PC-3 (cell line): ENCODE results near the gene CEP95. TPM values are rescaled to one million over a fixed set of nuclear protein-coding genes. Genes with fewer than 3 reads are reported as not detected.

Source experiments
- ATAC-seq: fragments of 200-7000 bp; cut with Tn5 transposase; 2 replicates; pipeline ENCODE4 v1.9.1; 2020; ENCODE audit warnings: mild to moderate bottlenecking, moderate library complexity
- BruUV-seq: library from RNA; stranded (reverse); fragments of 400-500 nt; replicated peaks from 2 replicates; lab custom pipeline; 2021; lab: Mats Ljungman, UMichigan
- CTCF ChIA-PET: fragments of 300-600 bp; sonication (Branson Sonifier 250); formaldehyde crosslinking; loops from one replicate; lab custom pipeline; 2022; ENCODE audit warnings: antibody characterized with exemption; lab: Charles Lee
- POLR2A ChIA-PET: fragments of 300-600 bp; sonication (Branson Sonifier 250); formaldehyde crosslinking; loops from one replicate; lab custom pipeline; 2022; ENCODE audit warnings: antibody characterized with exemption; ENCODE audit not compliant: unreplicated experiment; lab: Charles Lee
- DNase-seq: peaks from one replicate; pipeline ENCODE4 v3.0.0-alpha.2; 2015
- H2AFZ ChIP-seq: fragments of 300-600 bp; sonication (generic); 2 replicates; pipeline ENCODE4 v1.6.0; 2016; ENCODE audit warnings: antibody characterized with exemption, low read length
- H3F3A ChIP-seq: fragments of 300-600 bp; sonication (generic); one replicate; pipeline ENCODE4 v1.6.0; 2017; ENCODE audit warnings: antibody characterized with exemption, low read length, control low read depth, mild to moderate bottlenecking; ENCODE audit not compliant: unreplicated experiment
- H3K27ac ChIP-seq: fragments of 300-600 bp; sonication (generic); 2 replicates; pipeline ENCODE4 v1.5.1; 2016; ENCODE audit warnings: mild to moderate bottlenecking, low read length
- H3K27me3 ChIP-seq: fragments of 300-600 bp; sonication (generic); 2 replicates; pipeline ENCODE4 v1.6.1; 2016; ENCODE audit warnings: low read length, mixed read lengths
- H3K36me3 ChIP-seq: fragments of 300-600 bp; sonication (generic); 2 replicates; pipeline ENCODE4 v1.6.1; 2016; ENCODE audit warnings: low read depth, mixed run types, low read length, mixed read lengths
- H3K4me1 ChIP-seq: fragments of 300-600 bp; sonication (generic); 2 replicates; pipeline ENCODE4 v1.5.1; 2016; ENCODE audit warnings: low read length; ENCODE audit not compliant: insufficient read depth
- H3K4me2 ChIP-seq: fragments of 300-600 bp; sonication (generic); 2 replicates; pipeline ENCODE4 v1.6.0; 2016; ENCODE audit warnings: low read length
- H3K4me3 ChIP-seq: fragments of 300-600 bp; sonication (generic); 2 replicates; pipeline ENCODE4 v1.5.1; 2016; ENCODE audit warnings: mild to moderate bottlenecking, low read length, mixed read lengths
- H3K79me2 ChIP-seq: fragments of 300-600 bp; sonication (generic); 2 replicates; pipeline ENCODE4 v1.6.1; 2017; ENCODE audit warnings: low read length, mixed read lengths
- H3K9ac ChIP-seq: fragments of 300-600 bp; sonication (generic); 2 replicates; pipeline ENCODE4 v1.6.0; 2016; ENCODE audit warnings: mild to moderate bottlenecking, low read length
- H3K9me2 ChIP-seq: fragments of 300-600 bp; sonication (generic); replicated peaks from 2 replicates; pipeline ENCODE4 v1.6.1; 2016; ENCODE audit warnings: mixed run types, low read length, mixed read lengths
- H3K9me3 ChIP-seq: fragments of 300-600 bp; sonication (generic); 2 replicates; pipeline ENCODE4 v1.6.1; 2016; ENCODE audit warnings: low read length, mixed read lengths
- H4K20me1 ChIP-seq: fragments of 300-600 bp; sonication (generic); 2 replicates; pipeline ENCODE4 v1.6.1; 2016; ENCODE audit warnings: low read length, mixed read lengths
- EZH2 ChIP-seq: fragments of 300-600 bp; sonication (generic); IDR thresholded peaks from one replicate; pipeline ENCODE4 v1.6.1; 2017; ENCODE audit warnings: antibody characterized with exemption, mild to moderate bottlenecking, low read length; ENCODE audit not compliant: unreplicated experiment
- EZH2phosphoT487 ChIP-seq: fragments of 300-600 bp; sonication (generic); IDR thresholded peaks from 2 replicates; pipeline ENCODE4 v1.6.1; 2018; ENCODE audit warnings: mild to moderate bottlenecking, antibody characterized with exemption, low read length, borderline replicate concordance
- intact Hi-C: fragments of 100-400 bp; cut with micrococcal nuclease; formaldehyde crosslinking; loops from 2 replicates; pipeline ENCODE4 v1.9.0; 2023
- total RNA-seq: library from RNA; depleted of rRNA; stranded (reverse); fragments of >200 nt; gene quantifications from 2 replicates; pipeline ENCODE4 v1.2.3, GENCODE V29; 2014
- TF ChIP-seq, protein P1 (sequence below): fragments of 300-600 bp; sonication (generic); conservative IDR thresholded peaks from 2 replicates; pipeline ENCODE4 v1.5.1; 2017; ENCODE audit warnings: antibody characterized with exemption, low read depth, mild to moderate bottlenecking, low read length

Gene CEP95
- total RNA-seq, 1 experiment from 2014 or later = 32.4 TPM

- Histone ChIP-seq H3K27ac (no peak overlapping the region), H2AFZ (no peak overlapping the region), H3K9me3 (no peaks in the 10 kb centered on the region), H3K4me1 (no peaks in the 10 kb centered on the region), H3K9me2 (no peaks in the 10 kb centered on the region), H4K20me1 (no peaks in the 10 kb centered on the region), H3K4me3 (no peak overlapping the region), H3K27me3 (no peaks in the 10 kb centered on the region), H3K9ac (no peak overlapping the region), H3K79me2 (no peaks in the 10 kb centered on the region), H3K36me3 (peaks cover 81% of the 10 kb centered on the region), H3F3A (peaks cover 20% of the 10 kb centered on the region), H3K4me2 (no peak overlapping the region)
- no TSS peak for BruUV-seq
- CTCF ChIA-PET = no interaction called here
- POLR2A ChIA-PET = interaction anchor here (0.7 kb wide), 1 partner anchor 54 kb away, joined by 3 read pairs; no protein-coding TSS in a partner anchor
- ATAC-seq = no peak
- TF ChIP-seq, protein P1, sequence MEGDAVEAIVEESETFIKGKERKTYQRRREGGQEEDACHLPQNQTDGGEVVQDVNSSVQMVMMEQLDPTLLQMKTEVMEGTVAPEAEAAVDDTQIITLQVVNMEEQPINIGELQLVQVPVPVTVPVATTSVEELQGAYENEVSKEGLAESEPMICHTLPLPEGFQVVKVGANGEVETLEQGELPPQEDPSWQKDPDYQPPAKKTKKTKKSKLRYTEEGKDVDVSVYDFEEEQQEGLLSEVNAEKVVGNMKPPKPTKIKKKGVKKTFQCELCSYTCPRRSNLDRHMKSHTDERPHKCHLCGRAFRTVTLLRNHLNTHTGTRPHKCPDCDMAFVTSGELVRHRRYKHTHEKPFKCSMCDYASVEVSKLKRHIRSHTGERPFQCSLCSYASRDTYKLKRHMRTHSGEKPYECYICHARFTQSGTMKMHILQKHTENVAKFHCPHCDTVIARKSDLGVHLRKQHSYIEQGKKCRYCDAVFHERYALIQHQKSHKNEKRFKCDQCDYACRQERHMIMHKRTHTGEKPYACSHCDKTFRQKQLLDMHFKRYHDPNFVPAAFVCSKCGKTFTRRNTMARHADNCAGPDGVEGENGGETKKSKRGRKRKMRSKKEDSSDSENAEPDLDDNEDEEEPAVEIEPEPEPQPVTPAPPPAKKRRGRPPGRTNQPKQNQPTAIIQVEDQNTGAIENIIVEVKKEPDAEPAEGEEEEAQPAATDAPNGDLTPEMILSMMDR = no peak
- TF ChIP-seq EZH2 (no peak), EZH2phosphoT487 (no peak)
- intact Hi-C loops = no loop called here
- DNase-seq = no peak
Observed at GRCh38 chr17:64529221-64529620, 22.4 kb downstream of the CEP95 start.

DNA sequence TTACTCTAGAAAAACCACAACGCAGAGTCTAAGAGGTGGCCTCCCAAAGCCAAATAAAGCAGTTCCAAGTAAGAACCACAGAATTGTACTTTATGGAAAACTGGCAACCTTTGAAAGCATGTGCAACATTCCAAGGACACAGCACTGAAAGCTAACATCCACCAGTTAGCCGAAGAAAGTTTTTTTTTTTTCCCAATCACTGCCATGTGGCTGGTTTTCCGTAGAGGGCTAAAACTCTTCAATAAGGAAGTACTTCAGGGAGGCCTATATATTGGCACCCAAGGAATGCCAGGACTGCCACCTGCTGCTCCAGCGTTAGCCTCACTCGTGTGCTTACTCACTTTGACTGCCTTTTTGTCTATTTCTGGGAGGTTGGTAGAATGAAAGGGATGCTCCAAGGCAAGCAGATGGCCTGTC is 25.2 kb downstream of the CEP95 start:
- ChIA-PET POLR2A (no interaction called here), CTCF (interaction anchor here (0.6 kb wide), 1 partner anchor 31 kb away, joined by 3 read pairs; no protein-coding TSS in a partner anchor)

DNA sequence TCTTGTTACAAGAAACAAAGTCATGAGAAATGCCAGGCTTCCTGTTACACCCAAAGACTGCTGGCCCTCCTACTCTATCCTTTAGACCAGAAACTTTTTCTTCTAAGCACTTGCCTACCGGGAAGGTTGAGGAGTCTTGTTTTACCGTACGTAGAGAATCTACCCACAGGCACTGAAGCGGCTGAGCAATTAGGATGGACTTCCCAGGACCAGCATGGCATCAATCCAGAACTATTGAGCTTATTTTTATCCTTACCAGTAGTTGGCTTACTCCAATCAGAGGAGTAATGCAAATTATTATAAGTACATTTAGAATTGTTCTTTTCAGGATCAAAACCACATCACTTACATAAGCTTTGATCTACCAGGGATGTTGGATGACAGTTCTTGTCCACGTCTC is 25.6 kb downstream of the CEP95 start:
- CTCF ChIA-PET = interaction anchor here (0.6 kb wide), 1 partner anchor 13 kb away, joined by 3 read pairs; no protein-coding TSS in a partner anchor

More for the DNA sequence above, 25.2 kb downstream of the CEP95 start:
- DNase-seq (peak; percentile 34), ATAC-seq (peak; percentile 16; the same call in 1 of the 2 replicates)
- intact Hi-C loops = no loop called here
- BruUV-seq = TSS peak; percentile 5
- Histone ChIP-seq H3K4me1 (no peaks in the 10 kb centered on the region), H4K20me1 (no peaks in the 10 kb centered on the region), H3K27me3 (no peaks in the 10 kb centered on the region), H3K79me2 (no peaks in the 10 kb centered on the region), H3K9me2 (no peaks in the 10 kb centered on the region), H2AFZ (no peak overlapping the region), H3K9ac (no peak overlapping the region), H3K36me3 (peaks cover 88% of the 10 kb centered on the region), H3K4me2 (no peak overlapping the region), H3K4me3 (no peak overlapping the region), H3K9me3 (no peaks in the 10 kb centered on the region), H3K27ac (no peak overlapping the region), H3F3A (peaks cover 20% of the 10 kb centered on the region)
- TF ChIP-seq EZH2 (no peak), EZH2phosphoT487 (no peak)
- TF ChIP-seq, protein P1 = no peak

More for the DNA sequence above, 25.6 kb downstream of the CEP95 start:
- H3K27ac ChIP-seq = no peak overlapping the region
- no peaks in the 10 kb centered on the region for H3K9me2 ChIP-seq
- H3K4me2 ChIP-seq = no peak overlapping the region
- no peaks in the 10 kb centered on the region for H4K20me1 ChIP-seq
- no TSS peak for BruUV-seq
- TF ChIP-seq EZH2 (no peak), EZH2phosphoT487 (no peak)
- TF ChIP-seq, protein P1 = no peak
- H3F3A ChIP-seq = peaks cover 20% of the 10 kb centered on the region
- no peaks in the 10 kb centered on the region for H3K27me3 ChIP-seq
- H3K36me3 ChIP-seq = peaks cover 90% of the 10 kb centered on the region
- POLR2A ChIA-PET = no interaction called here
- no peaks in the 10 kb centered on the region for H3K9me3 ChIP-seq
- H3K79me2 ChIP-seq = no peaks in the 10 kb centered on the region
- no peak overlapping the region for H2AFZ ChIP-seq
- DNase-seq (no peak), ATAC-seq (no peak)
- H3K9ac ChIP-seq = no peak overlapping the region
- H3K4me1 ChIP-seq = no peaks in the 10 kb centered on the region
- no peak overlapping the region for H3K4me3 ChIP-seq
- intact Hi-C loops = no loop called here
